Measurements from ENCODE around the gene SPOCK1. TPM values are rescaled to one million over a fixed set of nuclear protein-coding genes. Genes with fewer than 3 reads are reported as not detected.

SPOCK1 gene
- polyA plus RNA-seq, 2 donors: 0.86 to 0.88 TPM

- no peaks in the 10 kb centered on the region for H3K9me3 ChIP-seq (ENCODE audit: control insufficient read depth in 2 of 2, insufficient read depth in 1 of 2, low read depth in 1 of 2, low read length in 1 of 2)
- H3K27ac ChIP-seq (ENCODE audit: low read depth in 2 of 2, low read length in 1 of 2): no peak overlapping the region
- 51 to 56% methylated on average over 3 of the region's 3 CpGs for WGBS, 2 donors
- no peaks in the 10 kb centered on the region for H3K36me3 ChIP-seq (ENCODE audit: control insufficient read depth in 2 of 2, insufficient read depth in 2 of 2, low read length in 1 of 2)
- no peak overlapping the region for H3K4me3 ChIP-seq (ENCODE audit: low read depth in 1 of 2, low read length in 2 of 2)
- H3K27me3 ChIP-seq (ENCODE audit: control insufficient read depth in 1 of 2, insufficient read depth in 2 of 2, low read length in 2 of 2): no peaks in the 10 kb centered on the region
- no peaks in the 10 kb centered on the region for H3K4me1 ChIP-seq (ENCODE audit: control insufficient read depth in 2 of 2, insufficient read depth in 2 of 2, low read length in 1 of 2)
These were observed 21.1 kb downstream of the SPOCK1 start for GRCh38 chr5:137478043-137478442.

- Histone ChIP-seq H3K27me3 (ENCODE audit: control insufficient read depth in 1 of 2, insufficient read depth in 2 of 2, low read length in 2 of 2) (no peaks in the 10 kb centered on the region), H3K36me3 (ENCODE audit: control insufficient read depth in 2 of 2, insufficient read depth in 2 of 2, low read length in 1 of 2) (no peaks in the 10 kb centered on the region), H3K27ac (ENCODE audit: low read depth in 2 of 2, low read length in 1 of 2) (no peak overlapping the region), H3K4me3 (ENCODE audit: low read depth in 1 of 2, low read length in 2 of 2) (no peak overlapping the region), H3K4me1 (ENCODE audit: control insufficient read depth in 2 of 2, insufficient read depth in 2 of 2, low read length in 1 of 2) (no peaks in the 10 kb centered on the region), H3K9me3 (ENCODE audit: control insufficient read depth in 2 of 2, insufficient read depth in 1 of 2, low read depth in 1 of 2, low read length in 1 of 2) (no peaks in the 10 kb centered on the region)
- WGBS, 2 donors: 82 to 86% methylated on average over 4 of the region's 4 CpGs
These were observed 28.3 kb downstream of the SPOCK1 start for GRCh38 chr5:137470921-137471220.

- Histone ChIP-seq H3K36me3 (ENCODE audit: control insufficient read depth in 2 of 2, insufficient read depth in 2 of 2, low read length in 1 of 2) (no peaks in the 10 kb centered on the region), H3K4me3 (ENCODE audit: low read depth in 1 of 2, low read length in 2 of 2) (no peak overlapping the region), H3K27ac (ENCODE audit: low read depth in 2 of 2, low read length in 1 of 2) (no peak overlapping the region), H3K4me1 (ENCODE audit: control insufficient read depth in 2 of 2, insufficient read depth in 2 of 2, low read length in 1 of 2) (no peaks in the 10 kb centered on the region), H3K9me3 (ENCODE audit: control insufficient read depth in 2 of 2, insufficient read depth in 1 of 2, low read depth in 1 of 2, low read length in 1 of 2) (no peaks in the 10 kb centered on the region), H3K27me3 (ENCODE audit: control insufficient read depth in 1 of 2, insufficient read depth in 2 of 2, low read length in 2 of 2) (no peaks in the 10 kb centered on the region)
- 68 to 72% methylated on average over 5 of the region's 5 CpGs for WGBS, 2 donors
These were observed 28.8 kb downstream of the SPOCK1 start for GRCh38 chr5:137470111-137470920.

- WGBS, 2 donors: 54% methylated on average over 3 of the region's 3 CpGs
- Histone ChIP-seq H3K36me3 (ENCODE audit: control insufficient read depth in 2 of 2, insufficient read depth in 2 of 2, low read length in 1 of 2) (no peaks in the 10 kb centered on the region), H3K27ac (ENCODE audit: low read depth in 2 of 2, low read length in 1 of 2) (no peak overlapping the region), H3K9me3 (ENCODE audit: control insufficient read depth in 2 of 2, insufficient read depth in 1 of 2, low read depth in 1 of 2, low read length in 1 of 2) (no peaks in the 10 kb centered on the region), H3K4me1 (ENCODE audit: control insufficient read depth in 2 of 2, insufficient read depth in 2 of 2, low read length in 1 of 2) (no peaks in the 10 kb centered on the region), H3K4me3 (ENCODE audit: low read depth in 1 of 2, low read length in 2 of 2) (no peak overlapping the region), H3K27me3 (ENCODE audit: control insufficient read depth in 1 of 2, insufficient read depth in 2 of 2, low read length in 2 of 2) (no peaks in the 10 kb centered on the region)
These were observed 32.2 kb downstream of the SPOCK1 start for GRCh38 chr5:137466889-137467288.

GRCh38 chr5:137465930-137466329, 33.2 kb downstream of the SPOCK1 start:
- Histone ChIP-seq H3K36me3 (ENCODE audit: control insufficient read depth in 2 of 2, insufficient read depth in 2 of 2, low read length in 1 of 2) (no peaks in the 10 kb centered on the region), H3K27ac (ENCODE audit: low read depth in 2 of 2, low read length in 1 of 2) (no peak overlapping the region), H3K9me3 (ENCODE audit: control insufficient read depth in 2 of 2, insufficient read depth in 1 of 2, low read depth in 1 of 2, low read length in 1 of 2) (no peaks in the 10 kb centered on the region), H3K4me3 (ENCODE audit: low read depth in 1 of 2, low read length in 2 of 2) (no peak overlapping the region), H3K27me3 (ENCODE audit: control insufficient read depth in 1 of 2, insufficient read depth in 2 of 2, low read length in 2 of 2) (no peaks in the 10 kb centered on the region), H3K4me1 (ENCODE audit: control insufficient read depth in 2 of 2, insufficient read depth in 2 of 2, low read length in 1 of 2) (no peaks in the 10 kb centered on the region)
- 56 to 63% methylated on average over 1 of the region's 1 CpG for WGBS, 2 donors

GRCh38 chr5:137462816-137463520, 36.2 kb downstream of the SPOCK1 start:
- H3K9me3 ChIP-seq (ENCODE audit: control insufficient read depth in 2 of 2, insufficient read depth in 1 of 2, low read depth in 1 of 2, low read length in 1 of 2): no peaks in the 10 kb centered on the region
- no peaks in the 10 kb centered on the region for H3K4me1 ChIP-seq (ENCODE audit: control insufficient read depth in 2 of 2, insufficient read depth in 2 of 2, low read length in 1 of 2)
- no peaks in the 10 kb centered on the region for H3K27me3 ChIP-seq (ENCODE audit: control insufficient read depth in 1 of 2, insufficient read depth in 2 of 2, low read length in 2 of 2)
- H3K36me3 ChIP-seq (ENCODE audit: control insufficient read depth in 2 of 2, insufficient read depth in 2 of 2, low read length in 1 of 2): no peaks in the 10 kb centered on the region
- no peak overlapping the region for H3K4me3 ChIP-seq (ENCODE audit: low read depth in 1 of 2, low read length in 2 of 2)
- WGBS, 2 donors: 72 to 77% methylated on average over 4 of the region's 4 CpGs
- no peak overlapping the region for H3K27ac ChIP-seq (ENCODE audit: low read depth in 2 of 2, low read length in 1 of 2)

- H3K4me1 ChIP-seq (ENCODE audit: control insufficient read depth in 2 of 2, insufficient read depth in 2 of 2, low read length in 1 of 2): no peaks in the 10 kb centered on the region
- no peaks in the 10 kb centered on the region for H3K9me3 ChIP-seq (ENCODE audit: control insufficient read depth in 2 of 2, insufficient read depth in 1 of 2, low read depth in 1 of 2, low read length in 1 of 2)
- WGBS, 2 donors: 54 to 57% methylated on average over 5 of the region's 5 CpGs
- H3K36me3 ChIP-seq (ENCODE audit: control insufficient read depth in 2 of 2, insufficient read depth in 2 of 2, low read length in 1 of 2): no peaks in the 10 kb centered on the region
- H3K27ac ChIP-seq (ENCODE audit: low read depth in 2 of 2, low read length in 1 of 2): no peak overlapping the region
- no peaks in the 10 kb centered on the region for H3K27me3 ChIP-seq (ENCODE audit: control insufficient read depth in 1 of 2, insufficient read depth in 2 of 2, low read length in 2 of 2)
- no peak overlapping the region for H3K4me3 ChIP-seq (ENCODE audit: low read depth in 1 of 2, low read length in 2 of 2)
These were observed 36.9 kb downstream of the SPOCK1 start for GRCh38 chr5:137462265-137462590.

- Histone ChIP-seq H3K4me3 (ENCODE audit: low read depth in 1 of 2, low read length in 2 of 2) (no peak overlapping the region), H3K27ac (ENCODE audit: low read depth in 2 of 2, low read length in 1 of 2) (no peak overlapping the region), H3K4me1 (ENCODE audit: control insufficient read depth in 2 of 2, insufficient read depth in 2 of 2, low read length in 1 of 2) (no peaks in the 10 kb centered on the region), H3K9me3 (ENCODE audit: control insufficient read depth in 2 of 2, insufficient read depth in 1 of 2, low read depth in 1 of 2, low read length in 1 of 2) (no peaks in the 10 kb centered on the region), H3K36me3 (ENCODE audit: control insufficient read depth in 2 of 2, insufficient read depth in 2 of 2, low read length in 1 of 2) (no peaks in the 10 kb centered on the region), H3K27me3 (ENCODE audit: control insufficient read depth in 1 of 2, insufficient read depth in 2 of 2, low read length in 2 of 2) (no peaks in the 10 kb centered on the region)
- whole genome bisulfite sequencing, 2 donors: 59 to 64% methylated on average over 6 of the region's 6 CpGs
These were observed 37.5 kb downstream of the SPOCK1 start for GRCh38 chr5:137461391-137462264.

- no peaks in the 10 kb centered on the region for H3K9me3 ChIP-seq (ENCODE audit: control insufficient read depth in 2 of 2, insufficient read depth in 1 of 2, low read depth in 1 of 2, low read length in 1 of 2)
- H3K4me3 ChIP-seq (ENCODE audit: low read depth in 1 of 2, low read length in 2 of 2): no peak overlapping the region
- no peaks in the 10 kb centered on the region for H3K36me3 ChIP-seq (ENCODE audit: control insufficient read depth in 2 of 2, insufficient read depth in 2 of 2, low read length in 1 of 2)
- no peaks in the 10 kb centered on the region for H3K4me1 ChIP-seq (ENCODE audit: control insufficient read depth in 2 of 2, insufficient read depth in 2 of 2, low read length in 1 of 2)
- H3K27ac ChIP-seq (ENCODE audit: low read depth in 2 of 2, low read length in 1 of 2): no peak overlapping the region
- no peaks in the 10 kb centered on the region for H3K27me3 ChIP-seq (ENCODE audit: control insufficient read depth in 1 of 2, insufficient read depth in 2 of 2, low read length in 2 of 2)
These were observed 44.5 kb downstream of the SPOCK1 start for GRCh38 chr5:137454671-137455070.

Data from esophagus (tissue), 2 donors.